OCI-LY7 (cell line): Measurements from ENCODE around the gene LDLRAD4. TPM values are rescaled to one million over a fixed set of nuclear protein-coding genes. Genes with fewer than 3 reads are reported as not detected.

Source experiments
- BruUV-seq: library from RNA; stranded (reverse); fragments of 400-500 nt; replicated peaks from 2 replicates; lab custom pipeline; 2021; lab: Mats Ljungman, UMichigan
- CTCF ChIA-PET: fragments of 300-600 bp; sonication (Branson Sonifier 250); formaldehyde crosslinking; loops from one replicate; lab custom pipeline; 2022; ENCODE audit warnings: antibody characterized with exemption; ENCODE audit not compliant: unreplicated experiment; lab: Charles Lee
- POLR2A ChIA-PET: fragments of 300-600 bp; sonication (Branson Sonifier 250); formaldehyde crosslinking; loops from one replicate; lab custom pipeline; 2022; ENCODE audit warnings: antibody characterized with exemption; lab: Charles Lee
- DNase-seq: peaks from one replicate; pipeline ENCODE4 v3.0.0-alpha.2; 2015; ENCODE audit warnings: low spot score
- H2AFZ ChIP-seq: fragments of 200-600 bp; sonication (generic), shearing (Covaris generic); 2 replicates; pipeline ENCODE4 v1.6.1; 2014; ENCODE audit warnings: mild to moderate bottlenecking, antibody characterized with exemption, low read length, moderate library complexity
- H3K27ac ChIP-seq: fragments of 200-600 bp; sonication (generic); 2 replicates; pipeline ENCODE4 v1.5.1; 2014; ENCODE audit warnings: mixed run types, low read depth, mild to moderate bottlenecking, moderate library complexity, low read length, inconsistent platforms; ENCODE audit not compliant: poor library complexity, severe bottlenecking
- H3K36me3 ChIP-seq: fragments of 200-600 bp; sonication (generic); 2 replicates; pipeline ENCODE4 v1.6.1; 2014; ENCODE audit warnings: mild to moderate bottlenecking, antibody characterized with exemption, low read length, moderate library complexity, mixed read lengths; ENCODE audit not compliant: insufficient read depth
- H3K4me1 ChIP-seq: fragments of 200-600 bp; sonication (generic); 2 replicates; pipeline ENCODE4 v1.5.1; 2014; ENCODE audit warnings: mild to moderate bottlenecking, low read length; ENCODE audit not compliant: insufficient read depth, poor library complexity, severe bottlenecking
- H3K4me2 ChIP-seq: fragments of 200-600 bp; sonication (generic); 2 replicates; pipeline ENCODE4 v1.6.1; 2014; ENCODE audit warnings: mild to moderate bottlenecking, low read length
- H3K4me3 ChIP-seq: fragments of 200-600 bp; sonication (generic); 2 replicates; pipeline ENCODE4 v1.5.1; 2014; ENCODE audit warnings: mild to moderate bottlenecking, low read depth, low read length; ENCODE audit not compliant: poor library complexity, severe bottlenecking
- H3K79me2 ChIP-seq: fragments of 200-600 bp; sonication (generic); 2 replicates; pipeline ENCODE4 v1.6.1; 2016; ENCODE audit warnings: low read depth, mild to moderate bottlenecking, low read length, moderate library complexity, mixed read lengths; ENCODE audit not compliant: insufficient read depth
- H3K9me2 ChIP-seq: fragments of 200-600 bp; sonication (generic); 2 replicates; pipeline ENCODE4 v1.6.1; 2016; ENCODE audit warnings: mild to moderate bottlenecking, low read length, mixed read lengths; ENCODE audit not compliant: insufficient read depth
- H3K9me3 ChIP-seq: fragments of 200-600 bp; sonication (generic); 2 replicates; pipeline ENCODE4 v1.6.1; 2014; ENCODE audit warnings: mild to moderate bottlenecking, mixed run types, low read length, mixed read lengths
- H4K20me1 ChIP-seq: fragments of 200-600 bp; sonication (generic); 2 replicates; pipeline ENCODE4 v1.6.1; 2014; ENCODE audit warnings: mild to moderate bottlenecking, antibody characterized with exemption, low read length, moderate library complexity, mixed read lengths; ENCODE audit not compliant: insufficient read depth
- CTCF ChIP-seq: fragments of 200-600 bp; sonication (generic); conservative IDR thresholded peaks from 2 replicates; pipeline ENCODE4 v1.5.1; 2014; ENCODE audit warnings: mild to moderate bottlenecking, antibody characterized with exemption, low read length, moderate library complexity, mixed read lengths
- EZH2phosphoT487 ChIP-seq: fragments of 200-600 bp; sonication (generic); IDR thresholded peaks from 2 replicates; pipeline ENCODE4 v1.6.1; 2018; ENCODE audit warnings: low read depth, borderline replicate concordance, mild to moderate bottlenecking, mixed run types, antibody characterized with exemption, low read length, moderate library complexity, mixed read lengths
- intact Hi-C: fragments of 100-400 bp; cut with micrococcal nuclease; formaldehyde crosslinking; loops from one replicate; pipeline ENCODE4 v1.10.0; 2022; ENCODE audit not compliant: unreplicated experiment
- total RNA-seq, 2 experiments: library from RNA; depleted of rRNA in 1 of 2; stranded (reverse); fragments of >200 nt in 1 of 2; shearing (Covaris generic) in 1 of 2; gene quantifications; 2 replicates each; pipeline ENCODE4 v1.2.3, GENCODE V29; 2014 to 2022

Gene LDLRAD4
- total RNA-seq, 2 experiments from 2014 or later = 26.2 to 43.8 TPM

GRCh38 chr18:13496691-13497281 is 278.2 kb downstream of the LDLRAD4 start:
- Histone ChIP-seq H3K36me3 (no peaks in the 10 kb centered on the region), H2AFZ (no peak overlapping the region), H3K79me2 (no peaks in the 10 kb centered on the region), H3K4me1 (no peaks in the 10 kb centered on the region), H3K9me3 (no peaks in the 10 kb centered on the region), H3K4me3 (no peak overlapping the region), H3K27ac (no peak overlapping the region), H3K9me2 (no peaks in the 10 kb centered on the region), H4K20me1 (no peaks in the 10 kb centered on the region), H3K4me2 (no peak overlapping the region)
- CTCF ChIA-PET = no interaction called here
- POLR2A ChIA-PET = no interaction called here
- no peak for DNase-seq
- TF ChIP-seq EZH2phosphoT487 = no peak
- no peak for TF ChIP-seq CTCF
- BruUV-seq = no TSS peak
- intact Hi-C loops = no loop called here

GRCh38 chr18:13499803-13500202 is 281.2 kb downstream of the LDLRAD4 start:
- no peaks in the 10 kb centered on the region for H3K4me1 ChIP-seq
- no TSS peak for BruUV-seq
- no peaks in the 10 kb centered on the region for H4K20me1 ChIP-seq
- no peak for DNase-seq
- H3K4me3 ChIP-seq = no peak overlapping the region
- no peak overlapping the region for H3K27ac ChIP-seq
- intact Hi-C loops = loop anchor here (10.0 kb wide), 1 partner anchor 85 kb away; no protein-coding TSS in a partner anchor
- TF ChIP-seq CTCF (no peak), EZH2phosphoT487 (no peak)
- H2AFZ ChIP-seq = no peak overlapping the region
- H3K9me2 ChIP-seq = no peaks in the 10 kb centered on the region
- ChIA-PET CTCF (no interaction called here), POLR2A (no interaction called here)
- no peaks in the 10 kb centered on the region for H3K79me2 ChIP-seq
- H3K4me2 ChIP-seq = no peak overlapping the region
- no peaks in the 10 kb centered on the region for H3K9me3 ChIP-seq
- no peaks in the 10 kb centered on the region for H3K36me3 ChIP-seq

GRCh38 chr18:13500227-13500865 is 281.8 kb downstream of the LDLRAD4 start:
- no peak overlapping the region for H3K4me3 ChIP-seq
- ChIA-PET POLR2A (no interaction called here), CTCF (no interaction called here)
- H3K4me1 ChIP-seq = no peaks in the 10 kb centered on the region
- no TSS peak for BruUV-seq
- H4K20me1 ChIP-seq = no peaks in the 10 kb centered on the region
- intact Hi-C loops = loop anchor here (10.0 kb wide), 1 partner anchor 86 kb away; no protein-coding TSS in a partner anchor
- no peak overlapping the region for H3K4me2 ChIP-seq
- H3K27ac ChIP-seq = no peak overlapping the region
- no peak for TF ChIP-seq CTCF
- no peak for TF ChIP-seq EZH2phosphoT487
- no peaks in the 10 kb centered on the region for H3K79me2 ChIP-seq
- H2AFZ ChIP-seq = no peak overlapping the region
- no peaks in the 10 kb centered on the region for H3K36me3 ChIP-seq
- H3K9me2 ChIP-seq = no peaks in the 10 kb centered on the region
- H3K9me3 ChIP-seq = no peaks in the 10 kb centered on the region
- no peak for DNase-seq
